Measurements from ENCODE around the gene ATOSB. TPM values are rescaled to one million over a fixed set of nuclear protein-coding genes. Genes with fewer than 3 reads are reported as not detected.

Gene ATOSB
- total RNA-seq, 1 experiment from 2014 or later, result 3.2 TPM

GRCh38 chr9:35103660-35104191, 11.9 kb downstream of the ATOSB start:
- Histone ChIP-seq H3K79me2 (ENCODE audit: low read length) (peaks cover 21% of the 10 kb centered on the region), H3K4me2 (ENCODE audit: low read depth, low read length, poor library complexity, severe bottlenecking) (peak overlapping the region; percentile 84), H4K20me1 (ENCODE audit: insufficient read depth, low read depth, low read length) (no peaks in the 10 kb centered on the region), H3K27me3 (ENCODE audit: low read length) (no peaks in the 10 kb centered on the region), H3K4me1 (ENCODE audit: low read length) (peaks cover 21% of the 10 kb centered on the region), H3K9me2 (replicated peaks; ENCODE audit: insufficient read depth, low read length) (no peaks in the 10 kb centered on the region), H3K9ac (ENCODE audit: low read length) (peak overlapping the region; percentile 74), H3K36me3 (ENCODE audit: insufficient read depth, low read length) (peaks cover 4% of the 10 kb centered on the region; the same call in 1 of the 2 replicates), H2AFZ (ENCODE audit: low read length) (peak overlapping the region; percentile 86; the same call in 1 of the 2 replicates), H3K27ac (ENCODE audit: low read length) (no peak overlapping the region; the same call in 1 of the 2 replicates), H3K4me3 (ENCODE audit: low read length) (peak overlapping the region; percentile 77), H3K9me3 (ENCODE audit: low read length) (no peaks in the 10 kb centered on the region)
- DNase-seq, result no peak

- Histone ChIP-seq H3K9ac (ENCODE audit: low read length) (peak within 1 kb of the TSS; percentile 87), H2AFZ (ENCODE audit: low read length) (peak within 1 kb of the TSS; percentile 86), H3K27me3 (ENCODE audit: low read length) (no peaks in the 10 kb centered on the region), H3K27ac (ENCODE audit: low read length) (peak within 1 kb of the TSS; percentile 32; the same call in 1 of the 2 replicates), H3K9me3 (ENCODE audit: low read length) (no peaks in the 10 kb centered on the region), H3K4me3 (ENCODE audit: low read length) (peak within 1 kb of the TSS; percentile 77), H3K4me1 (ENCODE audit: low read length) (peaks cover 21% of the 10 kb centered on the region), H3K4me2 (ENCODE audit: low read depth, low read length, poor library complexity, severe bottlenecking) (peak within 1 kb of the TSS; percentile 84), H3K79me2 (ENCODE audit: low read length) (peaks cover 21% of the 10 kb centered on the region), H4K20me1 (ENCODE audit: insufficient read depth, low read depth, low read length) (no peaks in the 10 kb centered on the region), H3K36me3 (ENCODE audit: insufficient read depth, low read length) (peaks cover 4% of the 10 kb centered on the region; the same call in 1 of the 2 replicates), H3K9me2 (replicated peaks; ENCODE audit: insufficient read depth, low read length) (no peaks in the 10 kb centered on the region)
- peak; percentile 98 for DNase-seq
Measured at GRCh38 chr9:35102769-35103659, 12.6 kb downstream of the ATOSB start, which contains the start of gene STOML2. Gene STOML2, minus strand, starts transcription at chr9:35103131. Its CDS starts 37 bp downstream, at chr9:35103094.

- no peak overlapping the region for H2AFZ ChIP-seq (ENCODE audit: low read length)
- peak overlapping the region; percentile 87 for H3K9ac ChIP-seq (ENCODE audit: low read length)
- no peaks in the 10 kb centered on the region for H3K27me3 ChIP-seq (ENCODE audit: low read length)
- H3K4me3 ChIP-seq (ENCODE audit: low read length), result peak overlapping the region; percentile 77
- H3K36me3 ChIP-seq (ENCODE audit: insufficient read depth, low read length), result peaks cover 4% of the 10 kb centered on the region; the same call in 1 of the 2 replicates
- H3K4me1 ChIP-seq (ENCODE audit: low read length), result peaks cover 21% of the 10 kb centered on the region
- H3K4me2 ChIP-seq (ENCODE audit: low read depth, low read length, poor library complexity, severe bottlenecking), result peak overlapping the region; percentile 84
- H3K9me3 ChIP-seq (ENCODE audit: low read length), result no peaks in the 10 kb centered on the region
- no peak overlapping the region for H3K27ac ChIP-seq (ENCODE audit: low read length)
- no peak for DNase-seq
- no peaks in the 10 kb centered on the region for H4K20me1 ChIP-seq (ENCODE audit: insufficient read depth, low read depth, low read length)
- peaks cover 21% of the 10 kb centered on the region for H3K79me2 ChIP-seq (ENCODE audit: low read length)
- H3K9me2 ChIP-seq (replicated peaks; ENCODE audit: insufficient read depth, low read length), result no peaks in the 10 kb centered on the region
Measured at GRCh38 chr9:35102465-35102768, 13.2 kb downstream of the ATOSB start.

GRCh38 chr9:35097573-35097972, 18.1 kb downstream of the ATOSB start:
- H3K9ac ChIP-seq (ENCODE audit: low read length), result no peak overlapping the region
- no peaks in the 10 kb centered on the region for H3K9me3 ChIP-seq (ENCODE audit: low read length)
- no peaks in the 10 kb centered on the region for H3K27me3 ChIP-seq (ENCODE audit: low read length)
- peaks cover 36% of the 10 kb centered on the region for H3K79me2 ChIP-seq (ENCODE audit: low read length)
- H3K4me2 ChIP-seq (ENCODE audit: low read depth, low read length, poor library complexity, severe bottlenecking), result no peak overlapping the region
- H4K20me1 ChIP-seq (ENCODE audit: insufficient read depth, low read depth, low read length), result no peaks in the 10 kb centered on the region
- no peak overlapping the region for H3K27ac ChIP-seq (ENCODE audit: low read length)
- peaks cover 4% of the 10 kb centered on the region; the same call in 1 of the 2 replicates for H3K36me3 ChIP-seq (ENCODE audit: insufficient read depth, low read length)
- no peak for DNase-seq
- H3K4me1 ChIP-seq (ENCODE audit: low read length), result peaks cover 29% of the 10 kb centered on the region
- H2AFZ ChIP-seq (ENCODE audit: low read length), result no peak overlapping the region
- H3K9me2 ChIP-seq (replicated peaks; ENCODE audit: insufficient read depth, low read length), result no peaks in the 10 kb centered on the region
- H3K4me3 ChIP-seq (ENCODE audit: low read length), result no peak overlapping the region

- Histone ChIP-seq H4K20me1 (ENCODE audit: insufficient read depth, low read depth, low read length) (no peaks in the 10 kb centered on the region), H3K4me3 (ENCODE audit: low read length) (peak within 1 kb of the TSS; percentile 73), H3K4me2 (ENCODE audit: low read depth, low read length, poor library complexity, severe bottlenecking) (peak within 1 kb of the TSS; percentile 60), H2AFZ (ENCODE audit: low read length) (peak within 1 kb of the TSS; percentile 35; the same call in 1 of the 2 replicates), H3K36me3 (ENCODE audit: insufficient read depth, low read length) (peaks cover 4% of the 10 kb centered on the region; the same call in 1 of the 2 replicates), H3K27ac (ENCODE audit: low read length) (peak within 1 kb of the TSS; percentile 73), H3K27me3 (ENCODE audit: low read length) (no peaks in the 10 kb centered on the region), H3K9ac (ENCODE audit: low read length) (peak within 1 kb of the TSS; percentile 88), H3K9me3 (ENCODE audit: low read length) (no peaks in the 10 kb centered on the region), H3K79me2 (ENCODE audit: low read length) (peaks cover 23% of the 10 kb centered on the region), H3K9me2 (replicated peaks; ENCODE audit: insufficient read depth, low read length) (no peaks in the 10 kb centered on the region), H3K4me1 (ENCODE audit: low read length) (peaks cover 17% of the 10 kb centered on the region)
- peak; percentile 95 for DNase-seq
Measured at GRCh38 chr9:35096035-35096849, 19.4 kb downstream of the ATOSB start, which contains the start of gene PIGO. Gene PIGO, minus strand, starts transcription at chr9:35096591. Its CDS starts 1,026 bp downstream, at chr9:35095565.

GRCh38 chr9:35091536-35091935, 24.1 kb downstream of the ATOSB start:
- no peak overlapping the region for H3K9ac ChIP-seq (ENCODE audit: low read length)
- no peaks in the 10 kb centered on the region for H4K20me1 ChIP-seq (ENCODE audit: insufficient read depth, low read depth, low read length)
- H3K27ac ChIP-seq (ENCODE audit: low read length), result no peak overlapping the region
- H2AFZ ChIP-seq (ENCODE audit: low read length), result no peak overlapping the region
- peaks cover 12% of the 10 kb centered on the region for H3K4me1 ChIP-seq (ENCODE audit: low read length)
- no peak overlapping the region for H3K4me3 ChIP-seq (ENCODE audit: low read length)
- H3K36me3 ChIP-seq (ENCODE audit: insufficient read depth, low read length), result peaks cover 24% of the 10 kb centered on the region
- H3K9me2 ChIP-seq (replicated peaks; ENCODE audit: insufficient read depth, low read length), result no peaks in the 10 kb centered on the region
- no peaks in the 10 kb centered on the region for H3K27me3 ChIP-seq (ENCODE audit: low read length)
- H3K79me2 ChIP-seq (ENCODE audit: low read length), result peaks cover 19% of the 10 kb centered on the region
- no peak for DNase-seq
- no peaks in the 10 kb centered on the region for H3K9me3 ChIP-seq (ENCODE audit: low read length)
- no peak overlapping the region for H3K4me2 ChIP-seq (ENCODE audit: low read depth, low read length, poor library complexity, severe bottlenecking)

GRCh38 chr9:35089434-35089833, 26.2 kb downstream of the ATOSB start:
- DNase-seq, result no peak
- H3K79me2 ChIP-seq (ENCODE audit: low read length), result peaks cover 3% of the 10 kb centered on the region; the same call in 1 of the 2 replicates
- no peak overlapping the region for H3K4me2 ChIP-seq (ENCODE audit: low read depth, low read length, poor library complexity, severe bottlenecking)
- no peak overlapping the region for H3K27ac ChIP-seq (ENCODE audit: low read length)
- no peaks in the 10 kb centered on the region for H4K20me1 ChIP-seq (ENCODE audit: insufficient read depth, low read depth, low read length)
- H3K27me3 ChIP-seq (ENCODE audit: low read length), result no peaks in the 10 kb centered on the region
- H3K9me2 ChIP-seq (replicated peaks; ENCODE audit: insufficient read depth, low read length), result no peaks in the 10 kb centered on the region
- peaks cover 24% of the 10 kb centered on the region for H3K36me3 ChIP-seq (ENCODE audit: insufficient read depth, low read length)
- no peak overlapping the region for H3K4me3 ChIP-seq (ENCODE audit: low read length)
- no peaks in the 10 kb centered on the region for H3K9me3 ChIP-seq (ENCODE audit: low read length)
- no peak overlapping the region for H2AFZ ChIP-seq (ENCODE audit: low read length)
- H3K9ac ChIP-seq (ENCODE audit: low read length), result no peak overlapping the region
- H3K4me1 ChIP-seq (ENCODE audit: low read length), result no peaks in the 10 kb centered on the region
